ENCODE data around the gene RALGAPA1.

DNA sequence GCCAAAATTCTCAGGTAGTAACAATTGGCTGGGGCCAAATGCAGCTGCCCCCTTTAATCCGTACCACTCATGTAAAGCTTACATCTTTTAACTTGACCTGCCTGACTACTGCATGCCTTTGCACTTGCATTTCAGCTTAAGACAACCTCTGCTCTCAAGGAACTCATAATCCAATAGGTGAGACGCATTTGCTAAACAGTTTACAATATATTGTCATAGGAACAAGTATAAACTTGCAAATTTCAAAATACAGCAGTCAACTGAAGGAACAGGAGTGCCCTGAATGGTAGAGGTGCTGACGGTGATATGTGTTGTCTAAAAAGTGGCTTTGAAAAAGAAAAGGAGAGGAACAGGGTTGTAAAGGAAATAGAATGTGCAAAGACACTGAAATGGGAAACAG, 13.4 kb upstream of the RALGAPA1 start:
- TF ChIP-seq, protein P1, sequence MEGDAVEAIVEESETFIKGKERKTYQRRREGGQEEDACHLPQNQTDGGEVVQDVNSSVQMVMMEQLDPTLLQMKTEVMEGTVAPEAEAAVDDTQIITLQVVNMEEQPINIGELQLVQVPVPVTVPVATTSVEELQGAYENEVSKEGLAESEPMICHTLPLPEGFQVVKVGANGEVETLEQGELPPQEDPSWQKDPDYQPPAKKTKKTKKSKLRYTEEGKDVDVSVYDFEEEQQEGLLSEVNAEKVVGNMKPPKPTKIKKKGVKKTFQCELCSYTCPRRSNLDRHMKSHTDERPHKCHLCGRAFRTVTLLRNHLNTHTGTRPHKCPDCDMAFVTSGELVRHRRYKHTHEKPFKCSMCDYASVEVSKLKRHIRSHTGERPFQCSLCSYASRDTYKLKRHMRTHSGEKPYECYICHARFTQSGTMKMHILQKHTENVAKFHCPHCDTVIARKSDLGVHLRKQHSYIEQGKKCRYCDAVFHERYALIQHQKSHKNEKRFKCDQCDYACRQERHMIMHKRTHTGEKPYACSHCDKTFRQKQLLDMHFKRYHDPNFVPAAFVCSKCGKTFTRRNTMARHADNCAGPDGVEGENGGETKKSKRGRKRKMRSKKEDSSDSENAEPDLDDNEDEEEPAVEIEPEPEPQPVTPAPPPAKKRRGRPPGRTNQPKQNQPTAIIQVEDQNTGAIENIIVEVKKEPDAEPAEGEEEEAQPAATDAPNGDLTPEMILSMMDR (conservative IDR thresholded peaks at IDR 0.05) = no peak
- TF ChIP-seq ZFX (IDR thresholded peaks at IDR 0.05) = no peak

All from C4-2B (cell line).